Measurements from ENCODE around the gene CENPT. TPM values are rescaled to one million over a fixed set of nuclear protein-coding genes. Genes with fewer than 3 reads are reported as not detected.

The CENPT gene
- total and polyA plus RNA-seq, 2 donors (not counting 3 experiments of a cell fraction or from before 2014, with no cell fraction given), result 60.3 to 61.3 TPM

DNA sequence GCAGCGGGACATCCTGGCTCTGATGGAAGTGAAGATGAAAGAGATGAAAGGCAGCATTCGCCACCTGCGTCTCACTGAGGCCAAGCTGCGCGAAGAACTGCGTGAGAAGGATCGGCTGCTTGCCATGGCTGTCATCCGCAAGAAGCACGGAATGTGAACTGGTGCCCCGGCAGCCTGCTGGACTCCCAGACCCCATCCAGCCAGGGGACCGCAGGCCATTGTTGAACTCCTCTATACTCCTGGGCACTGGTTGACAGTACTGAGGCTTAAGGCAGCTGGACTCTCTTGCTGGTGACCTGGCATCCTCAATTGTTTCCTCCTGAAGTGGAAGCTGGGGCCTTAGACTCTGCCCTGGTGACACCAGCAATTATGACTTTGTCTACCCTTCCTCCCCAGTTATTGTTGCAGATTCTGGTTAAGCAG is 4.1 kb downstream of the CENPT start:
- Histone ChIP-seq H3K36me3 (ENCODE audit: control insufficient read depth in 2 of 2, extremely low read depth in 1 of 2, insufficient read depth in 2 of 2, low read length in 2 of 2) (no peaks in the 10 kb centered on the region), H2AFZ (ENCODE audit: low read depth, low read length) (no peak overlapping the region), H3K9me3 (replicated peaks; ENCODE audit: control insufficient read depth, insufficient read depth, low read length) (no peaks in the 10 kb centered on the region), H3K9me1 (replicated peaks; ENCODE audit: control insufficient read depth, extremely low read depth, insufficient read depth, low read length) (no peaks in the 10 kb centered on the region), H3K9ac (replicated peaks; ENCODE audit: extremely low read depth, insufficient read depth, low read length) (peak overlapping the region; percentile 7), H3K27me3 (ENCODE audit: control insufficient read depth in 2 of 2, insufficient read depth in 2 of 2, low read length in 2 of 2) (no peaks in the 10 kb centered on the region), H3K4me1 (ENCODE audit: control insufficient read depth, extremely low read depth, insufficient read depth, low read length) (peaks cover 32% of the 10 kb centered on the region), H4K20me1 (replicated peaks; ENCODE audit: control insufficient read depth, extremely low read depth, insufficient read depth, low read length) (peaks cover 3% of the 10 kb centered on the region), H3K27ac (ENCODE audit: insufficient read depth, low read depth, low read length) (no peak overlapping the region), H3K79me2 (ENCODE audit: control insufficient read depth, insufficient read depth, low read length) (peaks cover 37% of the 10 kb centered on the region), H3K4me3 (replicated peaks in 1 of 3; ENCODE audit: insufficient read depth in 1 of 3, low read depth in 1 of 3, low read length in 3 of 3) (peak overlapping the region; percentile 2 to 58 (median 57)), H3K4me2 (ENCODE audit: insufficient read depth, low read length) (peak overlapping the region; percentile 54)
- FAIRE-seq, result peak; percentile 70
- no TSS peak for BruUV-seq (replicated peaks)
- CTCF ChIA-PET, result interaction anchor here (0.7 to 4.6 kb wide), 6 partner anchors 10 to 684 kb away, joined by 3 to 32 read pairs (median 5); no protein-coding TSS in a partner anchor
- dilution Hi-C loops (cut with MboI; ENCODE audit: extremely low pct_ligation_motif_present, low sequenced_read_pairs), result no loop called here
- no peak for DNase-seq (ENCODE audit: low read depth, low spot score)
- no peak for TF ChIP-seq POLR2AphosphoS5 (IDR thresholded peaks at IDR 0.05; ENCODE audit: insufficient read depth, low read depth, low read length)
- no peak for TF ChIP-seq FOS (IDR thresholded peaks at IDR 0.05; ENCODE audit: borderline replicate concordance, insufficient read depth, low read length)
- no peak for TF ChIP-seq JUN (IDR thresholded peaks at IDR 0.05; ENCODE audit: borderline replicate concordance, insufficient read depth, insufficient read length, low read depth)
- no peak for TF ChIP-seq POLR2A (IDR thresholded peaks at IDR 0.05; ENCODE audit: low read depth, low read length)
- no peak for TF ChIP-seq GATA2 (IDR thresholded peaks at IDR 0.05; ENCODE audit: insufficient read depth, insufficient read length, low read depth, low read length)
- TF ChIP-seq, protein P1, sequence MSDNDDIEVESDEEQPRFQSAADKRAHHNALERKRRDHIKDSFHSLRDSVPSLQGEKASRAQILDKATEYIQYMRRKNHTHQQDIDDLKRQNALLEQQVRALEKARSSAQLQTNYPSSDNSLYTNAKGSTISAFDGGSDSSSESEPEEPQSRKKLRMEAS (IDR thresholded peaks at IDR 0.05; ENCODE audit: insufficient read depth, insufficient read length), result no peak
- TF ChIP-seq, protein P2, sequence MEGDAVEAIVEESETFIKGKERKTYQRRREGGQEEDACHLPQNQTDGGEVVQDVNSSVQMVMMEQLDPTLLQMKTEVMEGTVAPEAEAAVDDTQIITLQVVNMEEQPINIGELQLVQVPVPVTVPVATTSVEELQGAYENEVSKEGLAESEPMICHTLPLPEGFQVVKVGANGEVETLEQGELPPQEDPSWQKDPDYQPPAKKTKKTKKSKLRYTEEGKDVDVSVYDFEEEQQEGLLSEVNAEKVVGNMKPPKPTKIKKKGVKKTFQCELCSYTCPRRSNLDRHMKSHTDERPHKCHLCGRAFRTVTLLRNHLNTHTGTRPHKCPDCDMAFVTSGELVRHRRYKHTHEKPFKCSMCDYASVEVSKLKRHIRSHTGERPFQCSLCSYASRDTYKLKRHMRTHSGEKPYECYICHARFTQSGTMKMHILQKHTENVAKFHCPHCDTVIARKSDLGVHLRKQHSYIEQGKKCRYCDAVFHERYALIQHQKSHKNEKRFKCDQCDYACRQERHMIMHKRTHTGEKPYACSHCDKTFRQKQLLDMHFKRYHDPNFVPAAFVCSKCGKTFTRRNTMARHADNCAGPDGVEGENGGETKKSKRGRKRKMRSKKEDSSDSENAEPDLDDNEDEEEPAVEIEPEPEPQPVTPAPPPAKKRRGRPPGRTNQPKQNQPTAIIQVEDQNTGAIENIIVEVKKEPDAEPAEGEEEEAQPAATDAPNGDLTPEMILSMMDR (IDR thresholded peaks at IDR 0.05; ENCODE audit: extremely low read depth in 1 of 2, insufficient read depth in 1 of 2, low read depth in 1 of 2, low read length in 2 of 2), result no peak
- TF ChIP-seq EZH2 (IDR thresholded peaks at IDR 0.05; ENCODE audit: borderline replicate concordance, low read depth, low read length, severe bottlenecking), result no peak
- TF ChIP-seq MYC (IDR thresholded peaks at IDR 0.05; ENCODE audit: low read depth, low read length), result no peak
- intact Hi-C loops (cut with micrococcal nuclease), result loop anchor here (1.0 to 2.0 kb wide), 2 partner anchors 22 to 27 kb away; no protein-coding TSS in a partner anchor
- POLR2A ChIA-PET, result no interaction called here
